Activated T-helper 1 cell treated with Interleukin-2 at 50 U/mL for 16 hours (primary cell): ENCODE measurements around the gene INPP5A.
"Not testable (repeated sequence)": the region's sequence is repeated elsewhere in the genome, so short reads cannot be mapped to it uniquely, and the experiment has no call there.

ENCODE experiments used
- DNase-seq: peaks from one replicate; pipeline ENCODE4 v3.0.0-alpha.2; 2020; ENCODE audit warnings: low read depth

INPP5A gene

GRCh38 chr10:132726194-132726593, 188.6 kb downstream of the INPP5A start:
- DNase-seq = no peak

GRCh38 chr10:132726951-132727350, 189.4 kb downstream of the INPP5A start:
- no peak for DNase-seq

GRCh38 chr10:132727411-132727810, 189.8 kb downstream of the INPP5A start:
- DNase-seq = no peak

GRCh38 chr10:132728321-132728720, 190.7 kb downstream of the INPP5A start:
- DNase-seq = no peak

GRCh38 chr10:132728741-132729140, 191.2 kb downstream of the INPP5A start:
- DNase-seq = no peak

- no peak for DNase-seq
These were observed 192.4 kb downstream of the INPP5A start for GRCh38 chr10:132729810-132730572.

GRCh38 chr10:132730573-132730953, 193.0 kb downstream of the INPP5A start:
- DNase-seq = no peak

GRCh38 chr10:132732518-132732917, 194.9 kb downstream of the INPP5A start:
- no peak for DNase-seq

- no peak for DNase-seq
These were observed 196.3 kb downstream of the INPP5A start for GRCh38 chr10:132733926-132734325.

GRCh38 chr10:132735341-132735775, 197.8 kb downstream of the INPP5A start:
- DNase-seq = no peak

- no peak for DNase-seq
These were observed 198.4 kb downstream of the INPP5A start for GRCh38 chr10:132735923-132736391.

GRCh38 chr10:132737390-132738048, 199.9 kb downstream of the INPP5A start:
- DNase-seq = no peak

GRCh38 chr10:132738454-132739224, 201.1 kb downstream of the INPP5A start:
- no peak for DNase-seq

- DNase-seq = no peak
These were observed 201.6 kb downstream of the INPP5A start for GRCh38 chr10:132739225-132739613.

GRCh38 chr10:132740588-132740987, 203.0 kb downstream of the INPP5A start:
- no peak for DNase-seq

GRCh38 chr10:132742167-132742836, 204.7 kb downstream of the INPP5A start:
- DNase-seq = no peak

GRCh38 chr10:132742837-132743194, 205.2 kb downstream of the INPP5A start:
- DNase-seq = no peak

- not testable (repeated sequence) for DNase-seq
These were observed 205.8 kb downstream of the INPP5A start for GRCh38 chr10:132743196-132743924.

- no peak for DNase-seq
These were observed 206.4 kb downstream of the INPP5A start for GRCh38 chr10:132743925-132744490.

GRCh38 chr10:132744839-132745238, 207.3 kb downstream of the INPP5A start:
- no peak for DNase-seq

- DNase-seq = no peak
These were observed 207.9 kb downstream of the INPP5A start for GRCh38 chr10:132745511-132745910.
